HCT116 (cell line): Measurements from ENCODE around the gene ACADSB. TPM values are rescaled to one million over a fixed set of nuclear protein-coding genes. Genes with fewer than 3 reads are reported as not detected.

ENCODE experiments used
- ATAC-seq: fragments of 200-7000 bp; cut with Tn5 transposase; 2 replicates; pipeline ENCODE4 v1.9.1; 2020; ENCODE audit warnings: mild to moderate bottlenecking, moderate library complexity
- BruUV-seq: library from RNA; stranded (reverse); fragments of 400-500 nt; replicated peaks from 2 replicates; lab custom pipeline; 2021; lab: Mats Ljungman, UMichigan
- CTCF ChIA-PET: fragments of 300-600 bp; sonication (Branson Sonifier 250); formaldehyde crosslinking; loops from one replicate; lab custom pipeline; 2021; ENCODE audit warnings: antibody characterized with exemption; lab: Charles Lee
- POLR2A ChIA-PET: fragments of 300-600, 350-600 bp; sonication (Branson Sonifier 250); formaldehyde crosslinking; loops from one replicate; lab custom pipeline; 2021; ENCODE audit warnings: antibody characterized with exemption; lab: Charles Lee
- RAD21 ChIA-PET, 2 experiments: fragments of 300-600 bp; sonication (Branson Sonifier 250); formaldehyde crosslinking; loops; one replicate each; lab custom pipeline; 2023; ENCODE audit warnings: low total read pairs in 2 of 2; ENCODE audit not compliant: uncharacterized antibody in 2 of 2, unreplicated experiment in 2 of 2, low non-redundant PET in 1 of 2; lab: Charles Lee
- DNase-seq: peaks from one replicate; pipeline ENCODE4 v3.0.0-alpha.2; 2010; ENCODE audit warnings: low read depth, low spot score
- H2AFZ ChIP-seq: fragments of 200-600 bp; shearing (Covaris generic), sonication (generic); 2 replicates; pipeline ENCODE4 v1.6.1; 2017; ENCODE audit warnings: low read depth, mixed run types, mixed read lengths, antibody characterized with exemption, low read length; ENCODE audit not compliant: poor library complexity, severe bottlenecking
- H3K27ac ChIP-seq: 2 replicates; pipeline ENCODE4 v1.5.1; 2012; ENCODE audit warnings: low read depth, low read length
- H3K27me3 ChIP-seq: fragments of 200-600 bp; sonication (generic); 2 replicates; pipeline ENCODE4 v1.6.1; 2016; ENCODE audit warnings: mixed run types, low read length, mixed read lengths; ENCODE audit not compliant: insufficient read depth
- H3K36me3 ChIP-seq, 2 experiments: fragments of 200-500 bp in 1 of 2; fragments of 200-600 bp in 1 of 2; sonication (Bioruptor generic) in 1 of 2; sonication (generic) in 1 of 2; 2 replicates each; pipeline versions ENCODE4 v1.5.1 to v1.6.1; 2014 to 2016; ENCODE audit warnings: low read length in 2 of 2, inconsistent platforms in 1 of 2, mixed read lengths in 1 of 2, mixed run types in 1 of 2; ENCODE audit not compliant: insufficient read depth in 2 of 2, control insufficient read depth in 1 of 2
- H3K4me1 ChIP-seq, 2 experiments: fragments of 200-600 bp in 1 of 2; sonication (generic) in 1 of 2; 2 replicates each; pipeline versions ENCODE4 v1.5.1 to v1.6.1; 2012 to 2017; ENCODE audit warnings: low read length in 2 of 2, inconsistent platforms in 1 of 2, mild to moderate bottlenecking in 1 of 2, mixed read lengths in 1 of 2, mixed run types in 1 of 2, moderate library complexity in 1 of 2; ENCODE audit not compliant: insufficient read depth in 2 of 2, control insufficient read depth in 1 of 2
- H3K4me2 ChIP-seq: fragments of 200-600 bp; sonication (generic); 2 replicates; pipeline ENCODE4 v1.6.1; 2017; ENCODE audit warnings: mixed run types, low read length, mixed read lengths
- H3K4me3 ChIP-seq, 2 experiments: fragments of 200-600 bp in 1 of 2; sonication (generic) in 1 of 2; replicated peaks in 1 of 2; 2 replicates each; pipeline ENCODE4 v1.5.1; 2011 to 2016; ENCODE audit warnings: low read length in 2 of 2, control low read depth in 1 of 2, low read depth in 1 of 2, mild to moderate bottlenecking in 1 of 2, mixed read lengths in 1 of 2, mixed run types in 1 of 2
- H3K79me2 ChIP-seq: fragments of 200-600 bp; sonication (generic); 2 replicates; pipeline ENCODE4 v1.6.1; 2017; ENCODE audit warnings: mild to moderate bottlenecking, mixed run types, low read length, moderate library complexity, mixed read lengths; ENCODE audit not compliant: insufficient read depth
- H3K9ac ChIP-seq: fragments of 200-600 bp; sonication (generic); 2 replicates; pipeline ENCODE4 v1.6.1; 2016; ENCODE audit warnings: low read length, mixed read lengths
- H3K9me2 ChIP-seq: fragments of 200-600 bp; sonication (generic), shearing (Covaris generic); 2 replicates; pipeline ENCODE4 v1.6.1; 2017; ENCODE audit warnings: mixed run types, mild to moderate bottlenecking, moderate library complexity; ENCODE audit not compliant: insufficient read depth
- H3K9me3 ChIP-seq, 2 experiments: fragments of 200-500 bp in 1 of 2; fragments of 200-600 bp in 1 of 2; sonication (Bioruptor generic) in 1 of 2; sonication (generic) in 1 of 2; 2 replicates each; pipeline ENCODE4 v1.6.1; 2014 to 2017; ENCODE audit warnings: low read length in 2 of 2, mixed read lengths in 2 of 2, inconsistent platforms in 1 of 2, low read depth in 1 of 2, mild to moderate bottlenecking in 1 of 2, mixed run types in 1 of 2, moderate library complexity in 1 of 2; ENCODE audit not compliant: control insufficient read depth in 1 of 2, insufficient read depth in 1 of 2
- H4K20me1 ChIP-seq: fragments of 200-600 bp; sonication (generic), shearing (Covaris generic); 2 replicates; pipeline ENCODE4 v1.6.1; 2017; ENCODE audit warnings: mixed run types, mild to moderate bottlenecking, moderate library complexity; ENCODE audit not compliant: insufficient read depth
- ATF3 ChIP-seq: IDR thresholded peaks from 2 replicates; pipeline ENCODE4 v1.6.1; 2012
- CBX3 ChIP-seq: IDR thresholded peaks from 2 replicates; pipeline ENCODE4 v1.6.1; 2012; ENCODE audit warnings: low read depth
- CEBPB ChIP-seq: IDR thresholded peaks from 2 replicates; pipeline ENCODE4 v1.6.1; 2012; ENCODE audit warnings: low read depth
- CTCF ChIP-seq, 3 experiments: fragments of 200-600 bp in 1 of 3; sonication (generic) in 1 of 3; IDR thresholded peaks in 2 of 3; conservative IDR thresholded peaks in 1 of 3; 2 replicates each; pipeline ENCODE4 v1.5.1; 2012 to 2017; ENCODE audit warnings: low read depth in 2 of 3, low read length in 2 of 3, antibody characterized with exemption in 1 of 3, borderline replicate concordance in 1 of 3, control low read depth in 1 of 3, mild to moderate bottlenecking in 1 of 3, mixed read lengths in 1 of 3, mixed run types in 1 of 3, moderate library complexity in 1 of 3; ENCODE audit not compliant: insufficient read depth in 1 of 3
- EGR1 ChIP-seq: IDR thresholded peaks from 2 replicates; pipeline ENCODE4 v1.6.1; 2012; ENCODE audit warnings: low read depth
- JUND ChIP-seq: IDR thresholded peaks from 2 replicates; pipeline ENCODE4 v1.6.1; 2012
- POLR2A ChIP-seq: IDR thresholded peaks from 2 replicates; pipeline ENCODE4 v1.7.0; 2011; ENCODE audit warnings: borderline replicate concordance; ENCODE audit not compliant: insufficient read depth, insufficient read length; ENCODE audit errors: extremely low read depth
- RAD21 ChIP-seq: IDR thresholded peaks from 2 replicates; pipeline ENCODE4 v1.6.1; 2012; ENCODE audit warnings: low read depth, mild to moderate bottlenecking
- REST ChIP-seq: IDR thresholded peaks from 2 replicates; pipeline ENCODE4 v1.6.1; 2012; ENCODE audit warnings: low read depth
- SIN3A ChIP-seq: IDR thresholded peaks from 2 replicates; pipeline ENCODE4 v1.6.1; 2012; ENCODE audit warnings: low read depth
- SP1 ChIP-seq: IDR thresholded peaks from 2 replicates; pipeline ENCODE4 v1.6.1; 2012; ENCODE audit warnings: low read depth
- SRF ChIP-seq: IDR thresholded peaks from 2 replicates; pipeline ENCODE4 v1.6.1; 2012; ENCODE audit warnings: low read depth
- TCF7L2 ChIP-seq: IDR thresholded peaks from 2 replicates; pipeline ENCODE4 v1.7.0; 2011; ENCODE audit warnings: borderline replicate concordance, inconsistent platforms; ENCODE audit not compliant: insufficient read depth, insufficient read length; ENCODE audit errors: extremely low read depth
- YY1 ChIP-seq: IDR thresholded peaks from 2 replicates; pipeline ENCODE4 v1.6.1; 2011; ENCODE audit warnings: low read length, low read depth, moderate library complexity, mild to moderate bottlenecking; ENCODE audit not compliant: insufficient replicate concordance; ENCODE audit errors: extremely low read depth
- ZBTB33 ChIP-seq: IDR thresholded peaks from 2 replicates; pipeline ENCODE4 v1.6.1; 2011; ENCODE audit warnings: mild to moderate bottlenecking, low read length, moderate library complexity; ENCODE audit not compliant: insufficient replicate concordance; ENCODE audit errors: extremely low read depth
- ZFX ChIP-seq: fragments of 450-650 bp; IDR thresholded peaks from 2 replicates; pipeline ENCODE4 v1.6.1; 2017
- ZNF274 ChIP-seq: fragments of 200-500 bp; sonication (Bioruptor generic); IDR thresholded peaks from 2 replicates; pipeline ENCODE4 v1.6.1; 2014; ENCODE audit warnings: mild to moderate bottlenecking, low read depth, low read length, inconsistent platforms
- intact Hi-C: fragments of 100-400 bp; cut with micrococcal nuclease; formaldehyde crosslinking; loops from 2 replicates; pipeline ENCODE4 v1.10.0; 2022
- total RNA-seq: library from RNA; stranded (reverse); gene quantifications from one replicate; pipeline ENCODE4 v1.2.1, GENCODE V29; 2021; ENCODE audit not compliant: unreplicated experiment

ACADSB gene
- total RNA-seq, 1 experiment from 2014 or later, result 33.3 TPM

- no peaks in the 10 kb centered on the region for H3K36me3 ChIP-seq
- H3K4me2 ChIP-seq, result no peak overlapping the region
- H3K9me2 ChIP-seq, result no peaks in the 10 kb centered on the region
- no peak for DNase-seq
- TF ChIP-seq POLR2A (no peak), EGR1 (no peak), CEBPB (no peak), REST (no peak), ZFX (no peak), CTCF (IDR thresholded peaks at IDR 0.05 in 2 of 3, conservative IDR thresholded peaks at IDR 0.05 in 1 of 3; ENCODE audit: borderline replicate concordance in 1 of 3, insufficient read depth in 1 of 3, low read depth in 2 of 3, low read length in 2 of 3) (no peak), TCF7L2 (no peak), SRF (no peak), ZBTB33 (no peak), JUND (no peak), CBX3 (no peak), ZNF274 (no peak), ATF3 (no peak), YY1 (no peak), SIN3A (no peak), SP1 (no peak), RAD21 (no peak)
- H3K9me3 ChIP-seq, result no peaks in the 10 kb centered on the region
- H3K4me1 ChIP-seq, result no peaks in the 10 kb centered on the region
- ChIA-PET POLR2A (no interaction called here), RAD21 (no interaction called here), CTCF (no interaction called here)
- no peak overlapping the region for H3K9ac ChIP-seq
- intact Hi-C loops, result no loop called here
- H3K27ac ChIP-seq, result no peak overlapping the region
- H3K4me3 ChIP-seq, result no peak overlapping the region
- no TSS peak for BruUV-seq
- H3K79me2 ChIP-seq, result no peaks in the 10 kb centered on the region
- ATAC-seq, result no peak
- H4K20me1 ChIP-seq, result no peaks in the 10 kb centered on the region
- H3K27me3 ChIP-seq, result no peaks in the 10 kb centered on the region
- H2AFZ ChIP-seq, result no peak overlapping the region
Measured at GRCh38 chr10:123057968-123058367, 49.2 kb downstream of the ACADSB start.
